ENCODE results near the gene PLCZ1. TPM values are rescaled to one million over a fixed set of nuclear protein-coding genes. Genes with fewer than 3 reads are reported as not detected.

PLCZ1 gene
- total RNA-seq, 2 donors from 2014 or later = not detected

GRCh38 chr12:18681818-18682217, 56.0 kb downstream of the PLCZ1 start:
- Mint-ChIP-seq H3K4me1 (no peaks in the 10 kb centered on the region), H3K9me3 (peaks cover 5% of the 10 kb centered on the region), H3K27me3 (no peaks in the 10 kb centered on the region), H3K36me3 (ENCODE audit: low read depth) (no peaks in the 10 kb centered on the region), H3K4me3 (no peak overlapping the region), H3K27ac (no peak overlapping the region)
- ATAC-seq (replicated peaks) = no peak

GRCh38 chr12:18676996-18677588, 60.7 kb downstream of the PLCZ1 start:
- no peak overlapping the region for H3K4me3 Mint-ChIP-seq
- no peak overlapping the region for H3K27ac Mint-ChIP-seq
- H3K27me3 Mint-ChIP-seq = no peaks in the 10 kb centered on the region
- peaks cover 12% of the 10 kb centered on the region for H3K9me3 Mint-ChIP-seq
- no peaks in the 10 kb centered on the region for H3K4me1 Mint-ChIP-seq
- no peaks in the 10 kb centered on the region for H3K36me3 Mint-ChIP-seq (ENCODE audit: low read depth)
- ATAC-seq (replicated peaks) = no peak

- Mint-ChIP-seq H3K36me3 (ENCODE audit: low read depth) (no peaks in the 10 kb centered on the region), H3K27ac (no peak overlapping the region)
Observed at GRCh38 chr12:18676141-18676540, 61.7 kb downstream of the PLCZ1 start.

GRCh38 chr12:18658829-18659228, 79.0 kb downstream of the PLCZ1 start:
- Mint-ChIP-seq H3K4me3 (no peak overlapping the region), H3K27me3 (no peaks in the 10 kb centered on the region), H3K9me3 (peaks cover 16% of the 10 kb centered on the region), H3K36me3 (ENCODE audit: low read depth) (no peaks in the 10 kb centered on the region), H3K4me1 (no peaks in the 10 kb centered on the region), H3K27ac (no peak overlapping the region)
- no peak for ATAC-seq (replicated peaks)

More at GRCh38 chr12:18676141-18676540, 61.7 kb downstream of the PLCZ1 start:
- ATAC-seq (replicated peaks) = no peak
- H3K9me3 Mint-ChIP-seq = peaks cover 12% of the 10 kb centered on the region
- H3K27me3 Mint-ChIP-seq = no peaks in the 10 kb centered on the region
- H3K4me1 Mint-ChIP-seq = no peaks in the 10 kb centered on the region
- no peak overlapping the region for H3K4me3 Mint-ChIP-seq

GRCh38 chr12:18658179-18658578, 79.6 kb downstream of the PLCZ1 start:
- H3K9me3 Mint-ChIP-seq = peaks cover 18% of the 10 kb centered on the region
- H3K27me3 Mint-ChIP-seq = no peaks in the 10 kb centered on the region
- no peak overlapping the region for H3K4me3 Mint-ChIP-seq
- H3K4me1 Mint-ChIP-seq = no peaks in the 10 kb centered on the region
- H3K27ac Mint-ChIP-seq = no peak overlapping the region
- H3K36me3 Mint-ChIP-seq (ENCODE audit: low read depth) = no peaks in the 10 kb centered on the region
- no peak for ATAC-seq (replicated peaks)

GRCh38 chr12:18655351-18655750, 82.5 kb downstream of the PLCZ1 start:
- H3K27me3 Mint-ChIP-seq = no peaks in the 10 kb centered on the region
- no peak overlapping the region for H3K27ac Mint-ChIP-seq
- H3K9me3 Mint-ChIP-seq = peaks cover 18% of the 10 kb centered on the region
- no peaks in the 10 kb centered on the region for H3K4me1 Mint-ChIP-seq
- no peaks in the 10 kb centered on the region for H3K36me3 Mint-ChIP-seq (ENCODE audit: low read depth)
- H3K4me3 Mint-ChIP-seq = no peak overlapping the region
- no peak for ATAC-seq (replicated peaks)

GRCh38 chr12:18653465-18653864, 84.3 kb downstream of the PLCZ1 start:
- H3K27me3 Mint-ChIP-seq = no peaks in the 10 kb centered on the region
- no peak overlapping the region for H3K4me3 Mint-ChIP-seq
- no peaks in the 10 kb centered on the region for H3K4me1 Mint-ChIP-seq
- H3K27ac Mint-ChIP-seq = no peak overlapping the region
- H3K36me3 Mint-ChIP-seq (ENCODE audit: low read depth) = no peaks in the 10 kb centered on the region
- no peak for ATAC-seq (replicated peaks)
- peaks cover 21% of the 10 kb centered on the region for H3K9me3 Mint-ChIP-seq

GRCh38 chr12:18652596-18652995, 85.2 kb downstream of the PLCZ1 start:
- Mint-ChIP-seq H3K4me3 (no peak overlapping the region), H3K36me3 (ENCODE audit: low read depth) (no peaks in the 10 kb centered on the region), H3K4me1 (no peaks in the 10 kb centered on the region), H3K27me3 (no peaks in the 10 kb centered on the region), H3K27ac (no peak overlapping the region), H3K9me3 (peaks cover 16% of the 10 kb centered on the region)
- no peak for ATAC-seq (replicated peaks)

GRCh38 chr12:18651525-18651924, 86.3 kb downstream of the PLCZ1 start:
- Mint-ChIP-seq H3K4me1 (no peaks in the 10 kb centered on the region), H3K9me3 (peaks cover 10% of the 10 kb centered on the region), H3K4me3 (no peak overlapping the region), H3K27me3 (no peaks in the 10 kb centered on the region), H3K27ac (no peak overlapping the region), H3K36me3 (ENCODE audit: low read depth) (no peaks in the 10 kb centered on the region)
- ATAC-seq (replicated peaks) = no peak

- H3K27ac Mint-ChIP-seq = no peak overlapping the region
- ATAC-seq (replicated peaks) = no peak
- H3K36me3 Mint-ChIP-seq (ENCODE audit: low read depth) = no peaks in the 10 kb centered on the region
- H3K4me3 Mint-ChIP-seq = no peak overlapping the region
- peaks cover 4% of the 10 kb centered on the region for H3K9me3 Mint-ChIP-seq
- no peaks in the 10 kb centered on the region for H3K4me1 Mint-ChIP-seq
- H3K27me3 Mint-ChIP-seq = no peaks in the 10 kb centered on the region
Observed at GRCh38 chr12:18646286-18646890, 91.4 kb downstream of the PLCZ1 start.

- Mint-ChIP-seq H3K27me3 (no peaks in the 10 kb centered on the region), H3K4me3 (no peak overlapping the region), H3K9me3 (no peaks in the 10 kb centered on the region), H3K27ac (no peak overlapping the region), H3K4me1 (no peaks in the 10 kb centered on the region), H3K36me3 (ENCODE audit: low read depth) (no peaks in the 10 kb centered on the region)
- no peak for ATAC-seq (replicated peaks)
Observed at GRCh38 chr12:18644564-18644963, 93.2 kb downstream of the PLCZ1 start.

GRCh38 chr12:18643681-18644080, 94.1 kb downstream of the PLCZ1 start:
- Mint-ChIP-seq H3K36me3 (ENCODE audit: low read depth) (no peaks in the 10 kb centered on the region), H3K9me3 (no peaks in the 10 kb centered on the region), H3K27ac (no peak overlapping the region), H3K4me1 (no peaks in the 10 kb centered on the region), H3K27me3 (no peaks in the 10 kb centered on the region), H3K4me3 (no peak overlapping the region)
- no peak for ATAC-seq (replicated peaks)

GRCh38 chr12:18640321-18640955, 97.4 kb downstream of the PLCZ1 start:
- no peaks in the 10 kb centered on the region for H3K4me1 Mint-ChIP-seq
- H3K27ac Mint-ChIP-seq = no peak overlapping the region
- no peak overlapping the region for H3K4me3 Mint-ChIP-seq
- H3K36me3 Mint-ChIP-seq (ENCODE audit: low read depth) = no peaks in the 10 kb centered on the region
- no peak for ATAC-seq (replicated peaks)
- H3K27me3 Mint-ChIP-seq = no peaks in the 10 kb centered on the region
- H3K9me3 Mint-ChIP-seq = peaks cover 8% of the 10 kb centered on the region

GRCh38 chr12:18634382-18634781, 103.4 kb downstream of the PLCZ1 start:
- ATAC-seq (replicated peaks) = no peak
- Mint-ChIP-seq H3K4me1 (no peaks in the 10 kb centered on the region), H3K27ac (no peak overlapping the region), H3K4me3 (no peak overlapping the region), H3K36me3 (ENCODE audit: low read depth) (no peaks in the 10 kb centered on the region), H3K9me3 (peaks cover 14% of the 10 kb centered on the region), H3K27me3 (no peaks in the 10 kb centered on the region)

Measured in activated T-helper 17 cell treated with anti-CD3 and anti-CD28 coated beads, Interleukin-2, amount 50 U/mL, for 72 hours (primary cell).